ENCODE results near the gene STX7. TPM values are rescaled to one million over a fixed set of nuclear protein-coding genes. Genes with fewer than 3 reads are reported as not detected.

STX7 gene
- total and polyA plus RNA-seq, 10 donors = 14.4 to 114 (median 80.7) TPM

DNA sequence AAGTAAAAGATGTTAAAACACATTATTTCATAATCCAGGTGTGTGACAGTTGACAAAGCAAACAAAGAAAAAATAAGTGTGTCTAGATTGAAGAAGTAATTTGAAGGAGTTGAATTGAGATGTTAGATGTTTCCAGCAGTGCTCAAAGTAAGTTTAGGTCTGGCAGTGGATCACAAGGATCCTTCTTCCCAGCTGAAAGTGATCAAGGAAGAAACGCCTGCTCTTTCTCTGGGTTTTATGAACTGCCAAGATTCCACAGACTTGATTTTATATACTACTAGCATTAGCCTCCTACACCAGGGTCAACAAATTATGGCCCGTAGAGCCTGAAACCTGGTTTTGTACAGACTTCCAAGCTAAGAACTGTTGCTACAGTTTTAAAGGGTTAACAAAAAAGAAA lies 30.3 kb downstream of the STX7 start:
- Histone ChIP-seq H3K4me1 (peaks cover 16 to 89% (median 65%) of the 10 kb centered on the region in 6 donors), H3K4me3 (no peak overlapping the region)
- intact Hi-C loops (cut with DNase I; ENCODE audit: low total_unique reads) = loop anchor here (5.0 kb wide), 2 partner anchors 180 to 200 kb away; no protein-coding TSS in a partner anchor

DNA sequence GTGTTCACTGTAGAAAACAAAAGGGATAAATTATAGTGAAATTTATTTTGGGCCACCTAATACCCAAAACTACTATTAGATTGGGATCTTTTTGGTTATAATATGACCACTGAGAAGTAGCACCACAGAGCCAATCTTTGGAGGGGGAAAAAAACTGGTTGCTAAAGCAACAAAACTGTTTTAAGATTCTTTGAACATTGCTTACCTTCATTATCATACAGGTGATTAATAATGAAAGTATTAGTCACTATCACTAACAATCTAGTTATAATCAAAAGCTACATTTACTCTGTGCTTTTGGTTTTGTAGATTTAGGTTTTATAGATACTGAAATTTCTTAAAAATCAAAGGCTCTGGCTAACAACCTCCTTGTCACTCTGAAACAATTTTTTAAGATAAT lies 31.7 kb downstream of the STX7 start:
- Histone ChIP-seq H3K36me3 (peaks cover 0 to 31% (median 0%) of the 10 kb centered on the region in 6 donors), H3K4me3 (no peak overlapping the region), H3K27me3 (replicated peaks in 1 of 7) (no peaks in the 10 kb centered on the region), H3K27ac (no peak overlapping the region), H3K9me3 (peaks cover 0 to 1% (median 0%) of the 10 kb centered on the region in 8 donors), H3K4me1 (peaks cover 16 to 99% (median 71%) of the 10 kb centered on the region in 6 donors)
- TF ChIP-seq POLR2A (IDR thresholded peaks at IDR 0.05) = no peak
- no peak for TF ChIP-seq CTCF (IDR thresholded peaks at IDR 0.05 in 8 of 11, conservative IDR thresholded peaks at IDR 0.05 in 3 of 11)
- TF ChIP-seq POLR2AphosphoS5 (IDR thresholded peaks at IDR 0.05) = no peak
- DNase-seq = no peak
- intact Hi-C loops (cut with DNase I; ENCODE audit: low total_unique reads) = loop anchor here (5.0 kb wide), 2 partner anchors 179 to 199 kb away; no protein-coding TSS in a partner anchor

More for the DNA sequence above, 30.3 kb downstream of the STX7 start:
- DNase-seq = no peak
- TF ChIP-seq POLR2AphosphoS5 (IDR thresholded peaks at IDR 0.05) = no peak
- no peak for TF ChIP-seq CTCF (IDR thresholded peaks at IDR 0.05 in 8 of 11, conservative IDR thresholded peaks at IDR 0.05 in 3 of 11)
- TF ChIP-seq POLR2A (IDR thresholded peaks at IDR 0.05) = no peak
- Histone ChIP-seq H3K9me3 (peaks cover 0 to 7% (median 0%) of the 10 kb centered on the region in 8 donors), H3K36me3 (peaks cover 0 to 45% (median 0%) of the 10 kb centered on the region in 6 donors), H3K27me3 (replicated peaks in 1 of 7) (no peaks in the 10 kb centered on the region), H3K27ac (no peak overlapping the region)
- WGBS, 5 donors = 76 to 91% (median 86%) methylated on average over 2 of the region's 2 CpGs

GRCh38 chr6:132479131-132479530 lies 33.8 kb downstream of the STX7 start:
- WGBS, 5 donors = 88 to 96% (median 92%) methylated on average over 2 of the region's 2 CpGs
- no peak overlapping the region for H3K27ac ChIP-seq
- intact Hi-C loops (cut with DNase I; ENCODE audit: low total_unique reads) = no loop called here
- H3K27me3 ChIP-seq (replicated peaks in 1 of 7) = no peaks in the 10 kb centered on the region
- H3K4me1 ChIP-seq = peaks cover 16 to 87% (median 66%) of the 10 kb centered on the region in 6 donors
- no peak for DNase-seq
- peaks cover 0 to 42% (median 0%) of the 10 kb centered on the region in 6 donors for H3K36me3 ChIP-seq
- H3K9me3 ChIP-seq = no peaks in the 10 kb centered on the region
- H3K4me3 ChIP-seq = no peak overlapping the region
- TF ChIP-seq POLR2A (IDR thresholded peaks at IDR 0.05) (no peak), POLR2AphosphoS5 (IDR thresholded peaks at IDR 0.05) (no peak), CTCF (IDR thresholded peaks at IDR 0.05 in 8 of 11, conservative IDR thresholded peaks at IDR 0.05 in 3 of 11) (no peak)

DNA sequence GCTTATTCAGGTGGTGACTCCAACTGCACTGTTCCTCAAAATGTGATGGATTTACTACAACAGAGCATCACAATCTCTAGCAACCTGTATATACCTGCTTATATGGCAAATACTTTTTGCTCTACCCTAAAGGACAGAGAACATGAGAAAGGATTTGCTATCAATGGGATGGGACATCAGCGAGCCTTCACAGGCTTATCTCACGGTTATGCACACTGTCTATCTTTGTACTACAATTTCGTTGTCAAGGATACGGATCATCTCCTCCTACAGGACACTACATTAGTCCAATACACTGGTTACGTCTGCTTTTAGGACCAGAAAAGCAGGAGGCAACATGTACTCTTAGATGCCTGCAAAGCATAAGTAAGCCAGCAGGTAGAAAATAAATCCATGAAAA lies 34.2 kb downstream of the STX7 start:
- H3K27ac ChIP-seq = no peak overlapping the region
- H3K9me3 ChIP-seq = no peaks in the 10 kb centered on the region
- H3K4me1 ChIP-seq = peaks cover 16 to 82% (median 61%) of the 10 kb centered on the region in 6 donors
- H3K27me3 ChIP-seq (replicated peaks in 1 of 7) = no peaks in the 10 kb centered on the region
- intact Hi-C loops (cut with DNase I; ENCODE audit: low total_unique reads) = no loop called here
- no peak for TF ChIP-seq POLR2A (IDR thresholded peaks at IDR 0.05)
- TF ChIP-seq CTCF (IDR thresholded peaks at IDR 0.05 in 8 of 11, conservative IDR thresholded peaks at IDR 0.05 in 3 of 11) = no peak
- TF ChIP-seq POLR2AphosphoS5 (IDR thresholded peaks at IDR 0.05) = no peak
- peaks cover 0 to 47% (median 1%) of the 10 kb centered on the region in 6 donors for H3K36me3 ChIP-seq
- WGBS, 5 donors = 91 to 96% (median 93%) methylated on average over 5 of the region's 5 CpGs
- H3K4me3 ChIP-seq = no peak overlapping the region
- DNase-seq = no peak
